Heart right ventricle (tissue), 16 donors: ENCODE data around the gene GRIK2. TPM values are rescaled to one million over a fixed set of nuclear protein-coding genes. Genes with fewer than 3 reads are reported as not detected.

Experiments used
- ATAC-seq, 8 donors: fragments of 200-7000 bp; cut with Tn5 transposase; one replicate each; pipeline ENCODE4 v1.9.1; 2020; ENCODE audit warnings: mild to moderate bottlenecking in 8 of 8, moderate library complexity in 8 of 8, moderate number of reproducible peaks in 1 of 8
- DNase-seq, 2 donors: peaks; one replicate each; pipeline ENCODE4 v3.0.0-alpha.2; 2020
- H3K27ac ChIP-seq, 10 donors: fragments of 200-600 bp; sonication (generic) in 2 of 10; one replicate each; pipeline versions ENCODE4 v1.5.0 to v1.8.0; 2020 to 2022; ENCODE audit warnings: mild to moderate bottlenecking in 3 of 10
- H3K27me3 ChIP-seq, 7 donors: fragments of 200-600 bp; one replicate each; pipeline ENCODE4 v1.8.0; 2021 to 2022; ENCODE audit warnings: mild to moderate bottlenecking in 2 of 7
- H3K36me3 ChIP-seq, 9 donors: fragments of 200-600 bp; sonication (generic) in 1 of 9; one replicate each; pipeline versions ENCODE4 v1.5.0 to v1.8.0; 2020 to 2022; ENCODE audit warnings: mild to moderate bottlenecking in 2 of 9
- H3K4me1 ChIP-seq, 9 donors: fragments of 200-600 bp; sonication (generic) in 1 of 9; one replicate each; pipeline versions ENCODE4 v1.5.0 to v1.8.0; 2020 to 2022; ENCODE audit warnings: mild to moderate bottlenecking in 4 of 9
- H3K4me3 ChIP-seq, 10 donors: fragments of 200-600 bp; sonication (generic) in 2 of 10; one replicate each; pipeline versions ENCODE4 v1.5.0 to v1.8.0; 2020 to 2022; ENCODE audit warnings: mild to moderate bottlenecking in 7 of 10, moderate library complexity in 2 of 10
- H3K9me3 ChIP-seq, 11 donors: fragments of 200-600 bp in 10 of 11; sonication (generic) in 2 of 11; one replicate each; pipeline versions ENCODE4 v1.5.0 to v1.8.0; 2013 to 2022; ENCODE audit warnings: mild to moderate bottlenecking in 2 of 11, control low read depth in 1 of 11, moderate library complexity in 1 of 11
- WGBS, 2 donors: extraction: QIAGEN DNeasy Blood & Tissue Kit; methylation state at CpG; one replicate each; pipeline ENCODE4 v1.1.7; 2013; ENCODE audit warnings: inconsistent platforms in 1 of 2; 5-methylcytosine and 5-hydroxymethylcytosine counted together
- intact Hi-C, 10 donors: fragments of 100-400 bp; cut with DNase I; formaldehyde crosslinking; loops; one replicate each; pipeline versions ENCODE4 v1.11.1 to v1.14.2; 2022
- polyA plus RNA-seq, 2 donors: library from polyadenylated mRNA; stranded (reverse); fragments of 200-250 nt; gene quantifications; one replicate each; pipeline ENCODE4 v1.2.3, GENCODE V29; 2013
- total RNA-seq, 10 donors: library from RNA; stranded (reverse); fragmentation: NEBNext Ultra II Directional in 3 of 10; extraction: Animal tissue kit (Norgen Biotek cat#: 25700) in 3 of 10; gene quantifications; one replicate each; pipeline versions ENCODE4 v1.2.1 to v1.2.4, GENCODE V29; 2021 to 2023
- TF ChIP-seq, protein P1 (sequence below), 9 donors: fragments of 200-600 bp; sonication (generic) in 2 of 9; IDR thresholded peaks; one replicate each; pipeline versions ENCODE4 v1.5.0 to v1.8.0; 2021 to 2022; ENCODE audit warnings: antibody characterized with exemption in 9 of 9, mild to moderate bottlenecking in 5 of 9, moderate library complexity in 1 of 9
- donor health status: Arrhythmogenic right ventricular cardiomyopathy.
- donor health status: ischemic (EF 13 %, LVEDD 7.1; RV severe dilation, severe dysfunction).
- donor health status: healthy with polysubstance abuse.
- donor health status: DM: no; HTN: yes; CAD: no.
- donor health status: DM: no; HTN: no; CAD: no.
- donor health status: ischemic (EF 25% LVEDD 6.9; RV normal size, moderate dysfunction).
- donor health status: ischemic (EF 25% LVEDD 5.7; RV mildly dilated, moderate dysfunction).
- donor health status: healthy.
- donor health status: DM: yes; HTN: yes; CAD: no.
- donor health status: Ischemic cardiomyopathy.
- donor health status: ischemic (EF 35%, LVEDD 5.7; RV mildly dilated, moderate dysfunction).
- donor health status: nonischemic (EF 11% LVEDD 7.7; RV severe dilation, severe dysfunction).
- donor health status: DM: yes; HTN: yes; CAD: no.
- donor health status: PGD.
- donor health status: ischemic (EF 29% LVEDD 5.4; RV normal size, mild dysfunction).
- donor health status: nonischemic (EF 23%, LVEDD 6.1; RV moderate dilation, normal function).

The GRIK2 gene
- total and polyA plus RNA-seq, 12 donors: 0.13 to 7.0 (median 2.5) TPM

- H3K27me3 ChIP-seq: no peaks in the 10 kb centered on the region
- H3K9me3 ChIP-seq: no peaks in the 10 kb centered on the region
- TF ChIP-seq, protein P1, sequence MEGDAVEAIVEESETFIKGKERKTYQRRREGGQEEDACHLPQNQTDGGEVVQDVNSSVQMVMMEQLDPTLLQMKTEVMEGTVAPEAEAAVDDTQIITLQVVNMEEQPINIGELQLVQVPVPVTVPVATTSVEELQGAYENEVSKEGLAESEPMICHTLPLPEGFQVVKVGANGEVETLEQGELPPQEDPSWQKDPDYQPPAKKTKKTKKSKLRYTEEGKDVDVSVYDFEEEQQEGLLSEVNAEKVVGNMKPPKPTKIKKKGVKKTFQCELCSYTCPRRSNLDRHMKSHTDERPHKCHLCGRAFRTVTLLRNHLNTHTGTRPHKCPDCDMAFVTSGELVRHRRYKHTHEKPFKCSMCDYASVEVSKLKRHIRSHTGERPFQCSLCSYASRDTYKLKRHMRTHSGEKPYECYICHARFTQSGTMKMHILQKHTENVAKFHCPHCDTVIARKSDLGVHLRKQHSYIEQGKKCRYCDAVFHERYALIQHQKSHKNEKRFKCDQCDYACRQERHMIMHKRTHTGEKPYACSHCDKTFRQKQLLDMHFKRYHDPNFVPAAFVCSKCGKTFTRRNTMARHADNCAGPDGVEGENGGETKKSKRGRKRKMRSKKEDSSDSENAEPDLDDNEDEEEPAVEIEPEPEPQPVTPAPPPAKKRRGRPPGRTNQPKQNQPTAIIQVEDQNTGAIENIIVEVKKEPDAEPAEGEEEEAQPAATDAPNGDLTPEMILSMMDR (IDR thresholded peaks at IDR 0.05): no peak
- no peak overlapping the region for H3K4me3 ChIP-seq
- H3K36me3 ChIP-seq: no peaks in the 10 kb centered on the region
- ATAC-seq: no peak
- no peaks in the 10 kb centered on the region for H3K4me1 ChIP-seq
- WGBS, 2 donors: 84 to 88% methylated on average over 5 of the region's 5 CpGs
- no peak for DNase-seq
- H3K27ac ChIP-seq: no peak overlapping the region
- intact Hi-C loops: no loop called here
These were observed 150.8 kb downstream of the GRIK2 start for GRCh38 chr6:101544286-101544685.

DNA sequence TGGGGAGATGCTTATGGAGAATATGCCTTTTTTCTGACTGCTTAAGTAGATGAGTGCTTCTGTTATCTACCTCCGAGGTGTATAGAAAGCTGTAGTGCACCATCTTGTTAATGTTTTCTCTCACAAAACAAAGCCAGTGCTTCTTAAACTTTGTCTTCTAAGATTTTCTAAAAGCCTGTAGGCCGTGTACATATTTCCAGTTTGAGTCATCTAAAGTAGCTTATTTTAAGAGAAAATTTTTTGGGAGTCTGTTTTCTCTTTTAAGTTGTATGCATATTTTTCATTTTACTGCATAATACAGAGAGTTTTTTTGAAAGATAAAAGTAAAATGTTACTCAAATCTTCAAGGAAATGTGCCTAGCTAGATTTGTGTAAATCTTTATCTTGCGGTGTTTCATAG lies 151.7 kb downstream of the GRIK2 start:
- H3K27me3 ChIP-seq: no peaks in the 10 kb centered on the region
- H3K4me1 ChIP-seq: no peaks in the 10 kb centered on the region
- ATAC-seq (no peak), DNase-seq (no peak)
- no peak overlapping the region for H3K4me3 ChIP-seq
- no peaks in the 10 kb centered on the region for H3K36me3 ChIP-seq
- H3K27ac ChIP-seq: no peak overlapping the region
- TF ChIP-seq, protein P1 (IDR thresholded peaks at IDR 0.05): no peak
- intact Hi-C loops: no loop called here
- WGBS, 2 donors: 76 to 81% methylated on average over 3 of the region's 3 CpGs
- no peaks in the 10 kb centered on the region for H3K9me3 ChIP-seq

GRCh38 chr6:101550451-101550850 lies 156.9 kb downstream of the GRIK2 start:
- Histone ChIP-seq H3K4me3 (no peak overlapping the region), H3K9me3 (no peaks in the 10 kb centered on the region), H3K4me1 (no peaks in the 10 kb centered on the region), H3K27ac (no peak overlapping the region), H3K27me3 (no peaks in the 10 kb centered on the region), H3K36me3 (no peaks in the 10 kb centered on the region)
- no peak for DNase-seq
- intact Hi-C loops: no loop called here
- no peak for ATAC-seq
- WGBS, 2 donors: 89 to 91% methylated on average over 4 of the region's 4 CpGs
- TF ChIP-seq, protein P1 (IDR thresholded peaks at IDR 0.05): no peak

- no peak for ATAC-seq
- Histone ChIP-seq H3K27ac (no peak overlapping the region), H3K4me3 (no peak overlapping the region), H3K4me1 (no peaks in the 10 kb centered on the region), H3K9me3 (no peaks in the 10 kb centered on the region), H3K27me3 (no peaks in the 10 kb centered on the region), H3K36me3 (no peaks in the 10 kb centered on the region)
- WGBS, 2 donors: 60 to 62% methylated on average over 1 of the region's 1 CpG
- intact Hi-C loops: no loop called here
- TF ChIP-seq, protein P1 (IDR thresholded peaks at IDR 0.05): no peak
- no peak for DNase-seq
These were observed 160.7 kb downstream of the GRIK2 start for GRCh38 chr6:101554231-101554630.

DNA sequence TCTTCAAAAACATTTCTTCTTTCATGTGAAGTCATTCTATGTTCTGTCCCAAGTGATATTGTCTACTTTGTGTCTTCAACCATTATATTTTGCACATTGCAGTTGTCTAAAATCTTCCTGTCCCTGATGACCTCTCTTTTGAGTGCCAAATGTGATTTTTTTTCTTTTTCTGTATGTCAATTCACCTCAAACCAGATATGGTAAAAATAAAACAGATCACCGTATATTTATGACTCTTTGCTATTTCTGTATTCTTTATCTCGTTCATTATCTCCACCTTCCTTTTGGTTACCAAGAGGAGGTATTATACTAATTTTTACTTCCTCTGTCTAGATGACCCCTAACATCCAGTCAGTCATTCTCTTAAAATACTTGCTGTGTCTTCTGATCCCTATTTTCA lies 165.2 kb downstream of the GRIK2 start:
- Histone ChIP-seq H3K9me3 (no peaks in the 10 kb centered on the region), H3K27ac (no peak overlapping the region), H3K4me1 (no peaks in the 10 kb centered on the region), H3K27me3 (no peaks in the 10 kb centered on the region), H3K36me3 (no peaks in the 10 kb centered on the region), H3K4me3 (no peak overlapping the region)
- 52 to 63% methylated on average over 2 of the region's 2 CpGs for WGBS, 2 donors
- intact Hi-C loops: no loop called here
- TF ChIP-seq, protein P1 (IDR thresholded peaks at IDR 0.05): no peak
- DNase-seq: no peak
- no peak for ATAC-seq
